ENCODE measurements around the gene TP53INP2. TPM values are rescaled to one million over a fixed set of nuclear protein-coding genes. Genes with fewer than 3 reads are reported as not detected.
"Not testable (repeated sequence)": the region's sequence is repeated elsewhere in the genome, so short reads cannot be mapped to it uniquely, and the experiment has no call there.

The TP53INP2 gene
- 36.2 TPM for polyA plus RNA-seq (2013, experiment 1 of 2)
- 31.7 TPM for polyA plus RNA-seq (2013, experiment 2 of 2)

- Histone ChIP-seq H3K4me3 (ENCODE audit: extremely low read depth, insufficient read depth, low read length, poor library complexity, severe bottlenecking) (peak within 1 kb of the TSS; percentile 69), H3K27ac (ENCODE audit: low read depth, low read length, severe bottlenecking) (peak within 1 kb of the TSS; percentile 100), H3K36me3 (ENCODE audit: control insufficient read depth, insufficient read depth, low read length) (no peaks in the 10 kb centered on the region), H3K4me1 (ENCODE audit: control insufficient read depth, insufficient read depth, low read length, poor library complexity, severe bottlenecking) (peaks cover 23% of the 10 kb centered on the region), H3K9me3 (ENCODE audit: control insufficient read depth, low read length) (no peaks in the 10 kb centered on the region)
- WGBS, 2 experiments (ENCODE audit: insufficient coverage in 2 of 2): 0 to 2% methylated on average over 52 to 69 of the region's 82 CpGs
Observed at GRCh38 chr20:34704177-34705007, at the start of gene TP53INP2. TSS of gene TP53INP2 (plus strand) at chr20:34704344. CDS start at chr20:34708740, 4,396 bp downstream.

- H3K9me3 ChIP-seq (ENCODE audit: control insufficient read depth, low read length); H3K27ac ChIP-seq (ENCODE audit: low read depth, low read length, severe bottlenecking); H3K36me3 ChIP-seq (ENCODE audit: control insufficient read depth, insufficient read depth, low read length); H3K4me3 ChIP-seq (ENCODE audit: extremely low read depth, insufficient read depth, low read length, poor library complexity, severe bottlenecking); H3K4me1 ChIP-seq (ENCODE audit: control insufficient read depth, insufficient read depth, low read length, poor library complexity, severe bottlenecking): not testable (repeated sequence)
- 95 to 97% methylated on average over 4 to 12 of the region's 31 CpGs for WGBS, 2 experiments (ENCODE audit: insufficient coverage in 2 of 2)
Observed at GRCh38 chr20:34658654-34659053, 45.5 kb upstream of the TP53INP2 start.

- not testable (repeated sequence) for H3K27ac ChIP-seq (ENCODE audit: low read depth, low read length, severe bottlenecking); H3K36me3 ChIP-seq (ENCODE audit: control insufficient read depth, insufficient read depth, low read length); H3K9me3 ChIP-seq (ENCODE audit: control insufficient read depth, low read length); H3K4me1 ChIP-seq (ENCODE audit: control insufficient read depth, insufficient read depth, low read length, poor library complexity, severe bottlenecking); H3K4me3 ChIP-seq (ENCODE audit: extremely low read depth, insufficient read depth, low read length, poor library complexity, severe bottlenecking)
- 85 to 98% methylated on average over 3 to 4 of the region's 5 CpGs for WGBS, 2 experiments (ENCODE audit: insufficient coverage in 2 of 2)
Observed at GRCh38 chr20:34661811-34662210, 42.3 kb upstream of the TP53INP2 start.

- Histone ChIP-seq H3K4me3 (ENCODE audit: extremely low read depth, insufficient read depth, low read length, poor library complexity, severe bottlenecking) (no peak overlapping the region), H3K27ac (ENCODE audit: low read depth, low read length, severe bottlenecking) (peak overlapping the region; percentile 29), H3K4me1 (ENCODE audit: control insufficient read depth, insufficient read depth, low read length, poor library complexity, severe bottlenecking) (no peaks in the 10 kb centered on the region), H3K36me3 (ENCODE audit: control insufficient read depth, insufficient read depth, low read length) (no peaks in the 10 kb centered on the region), H3K9me3 (ENCODE audit: control insufficient read depth, low read length) (no peaks in the 10 kb centered on the region)
- WGBS, 2 experiments (ENCODE audit: insufficient coverage in 2 of 2): 97 to 100% methylated on average over 4 to 5 of the region's 5 CpGs
Observed at GRCh38 chr20:34663213-34663943, 40.8 kb upstream of the TP53INP2 start.

GRCh38 chr20:34664751-34665150 is 39.4 kb upstream of the TP53INP2 start:
- H3K4me1 ChIP-seq (ENCODE audit: control insufficient read depth, insufficient read depth, low read length, poor library complexity, severe bottlenecking); H3K9me3 ChIP-seq (ENCODE audit: control insufficient read depth, low read length); H3K4me3 ChIP-seq (ENCODE audit: extremely low read depth, insufficient read depth, low read length, poor library complexity, severe bottlenecking); H3K36me3 ChIP-seq (ENCODE audit: control insufficient read depth, insufficient read depth, low read length); H3K27ac ChIP-seq (ENCODE audit: low read depth, low read length, severe bottlenecking): not testable (repeated sequence)
- 96 to 100% methylated on average over 2 to 4 of the region's 7 CpGs for WGBS, 2 experiments (ENCODE audit: insufficient coverage in 2 of 2)

- Histone ChIP-seq H3K4me1 (ENCODE audit: control insufficient read depth, insufficient read depth, low read length, poor library complexity, severe bottlenecking) (no peaks in the 10 kb centered on the region), H3K36me3 (ENCODE audit: control insufficient read depth, insufficient read depth, low read length) (no peaks in the 10 kb centered on the region), H3K4me3 (ENCODE audit: extremely low read depth, insufficient read depth, low read length, poor library complexity, severe bottlenecking) (no peak overlapping the region), H3K9me3 (ENCODE audit: control insufficient read depth, low read length) (peaks cover 5% of the 10 kb centered on the region), H3K27ac (ENCODE audit: low read depth, low read length, severe bottlenecking) (no peak overlapping the region)
- no CpG with 5 or more reads among the region's 1 CpG for WGBS, 2 experiments (ENCODE audit: insufficient coverage in 2 of 2)
Observed at GRCh38 chr20:34669094-34669493, 35.0 kb upstream of the TP53INP2 start.

GRCh38 chr20:34673412-34673811 is 30.7 kb upstream of the TP53INP2 start:
- no peaks in the 10 kb centered on the region for H3K36me3 ChIP-seq (ENCODE audit: control insufficient read depth, insufficient read depth, low read length)
- H3K27ac ChIP-seq (ENCODE audit: low read depth, low read length, severe bottlenecking): no peak overlapping the region
- H3K4me3 ChIP-seq (ENCODE audit: extremely low read depth, insufficient read depth, low read length, poor library complexity, severe bottlenecking): no peak overlapping the region
- H3K9me3 ChIP-seq (ENCODE audit: control insufficient read depth, low read length): peaks cover 5% of the 10 kb centered on the region
- WGBS, 2 experiments (ENCODE audit: insufficient coverage in 2 of 2): 100% methylated on average over 5 of the region's 5 CpGs; no CpG with 5 or more reads in 1 of the 2 experiments
- H3K4me1 ChIP-seq (ENCODE audit: control insufficient read depth, insufficient read depth, low read length, poor library complexity, severe bottlenecking): peaks cover 3% of the 10 kb centered on the region

GRCh38 chr20:34675561-34675960 is 28.6 kb upstream of the TP53INP2 start:
- 80 to 93% methylated on average over 2 to 3 of the region's 3 CpGs for WGBS, 2 experiments (ENCODE audit: insufficient coverage in 2 of 2)
- Histone ChIP-seq H3K36me3 (ENCODE audit: control insufficient read depth, insufficient read depth, low read length) (no peaks in the 10 kb centered on the region), H3K4me3 (ENCODE audit: extremely low read depth, insufficient read depth, low read length, poor library complexity, severe bottlenecking) (peak overlapping the region; percentile 65)

GRCh38 chr20:34675993-34676641 is 28.0 kb upstream of the TP53INP2 start:
- Histone ChIP-seq H3K27ac (ENCODE audit: low read depth, low read length, severe bottlenecking) (peak overlapping the region; percentile 16), H3K4me3 (ENCODE audit: extremely low read depth, insufficient read depth, low read length, poor library complexity, severe bottlenecking) (peak overlapping the region; percentile 65), H3K36me3 (ENCODE audit: control insufficient read depth, insufficient read depth, low read length) (no peaks in the 10 kb centered on the region), H3K9me3 (ENCODE audit: control insufficient read depth, low read length) (no peaks in the 10 kb centered on the region), H3K4me1 (ENCODE audit: control insufficient read depth, insufficient read depth, low read length, poor library complexity, severe bottlenecking) (peaks cover 3% of the 10 kb centered on the region)
- 0 to 3% methylated on average over 4 to 12 of the region's 14 CpGs for WGBS, 2 experiments (ENCODE audit: insufficient coverage in 2 of 2)

More at GRCh38 chr20:34675561-34675960, 28.6 kb upstream of the TP53INP2 start:
- Histone ChIP-seq H3K4me1 (ENCODE audit: control insufficient read depth, insufficient read depth, low read length, poor library complexity, severe bottlenecking) (peaks cover 3% of the 10 kb centered on the region), H3K27ac (ENCODE audit: low read depth, low read length, severe bottlenecking) (no peak overlapping the region), H3K9me3 (ENCODE audit: control insufficient read depth, low read length) (no peaks in the 10 kb centered on the region)

- peaks cover 3% of the 10 kb centered on the region for H3K4me1 ChIP-seq (ENCODE audit: control insufficient read depth, insufficient read depth, low read length, poor library complexity, severe bottlenecking)
- no peaks in the 10 kb centered on the region for H3K9me3 ChIP-seq (ENCODE audit: control insufficient read depth, low read length)
- WGBS, 2 experiments (ENCODE audit: insufficient coverage in 2 of 2): 0% methylated on average over 40 to 57 of the region's 64 CpGs
- peak within 1 kb of the TSS; percentile 88 for H3K27ac ChIP-seq (ENCODE audit: low read depth, low read length, severe bottlenecking)
- H3K4me3 ChIP-seq (ENCODE audit: extremely low read depth, insufficient read depth, low read length, poor library complexity, severe bottlenecking): peak within 1 kb of the TSS; percentile 65
- H3K36me3 ChIP-seq (ENCODE audit: control insufficient read depth, insufficient read depth, low read length): no peaks in the 10 kb centered on the region
Observed at GRCh38 chr20:34676642-34677373, 27.3 kb upstream of the TP53INP2 start, which contains the start of gene PIGU. TSS of gene PIGU (minus strand) at chr20:34677092. CDS start at chr20:34677085, 7 bp downstream.

All from mesodermal cell (in vitro differentiated cells).